Tibial nerve (tissue), 4 donors: ENCODE data around the gene ZNF354B.

Source experiments
- EP300 ChIP-seq, 2 donors: sonication (generic); formaldehyde crosslinking; IDR thresholded peaks; one replicate each; pipeline ENCODE4 v1.6.1; 2017; ENCODE audit warnings: antibody characterized with exemption in 2 of 2, mild to moderate bottlenecking in 1 of 2
- POLR2A ChIP-seq, 2 donors: fragments of 450-650 bp; IDR thresholded peaks; one replicate each; pipeline ENCODE4 v1.6.1; 2017; ENCODE audit warnings: antibody characterized with exemption in 2 of 2, mild to moderate bottlenecking in 2 of 2, moderate library complexity in 2 of 2
- TF ChIP-seq, protein P1 (sequence below), 5 experiments: fragments of 200-600 bp in 3 of 5; fragments of 450-650 bp in 2 of 5; sonication (generic) in 3 of 5; IDR thresholded peaks; one replicate each; pipeline ENCODE4 v1.5.1; 2016 to 2019; ENCODE audit warnings: antibody characterized with exemption in 5 of 5, mild to moderate bottlenecking in 3 of 5, moderate library complexity in 2 of 5

DNA sequence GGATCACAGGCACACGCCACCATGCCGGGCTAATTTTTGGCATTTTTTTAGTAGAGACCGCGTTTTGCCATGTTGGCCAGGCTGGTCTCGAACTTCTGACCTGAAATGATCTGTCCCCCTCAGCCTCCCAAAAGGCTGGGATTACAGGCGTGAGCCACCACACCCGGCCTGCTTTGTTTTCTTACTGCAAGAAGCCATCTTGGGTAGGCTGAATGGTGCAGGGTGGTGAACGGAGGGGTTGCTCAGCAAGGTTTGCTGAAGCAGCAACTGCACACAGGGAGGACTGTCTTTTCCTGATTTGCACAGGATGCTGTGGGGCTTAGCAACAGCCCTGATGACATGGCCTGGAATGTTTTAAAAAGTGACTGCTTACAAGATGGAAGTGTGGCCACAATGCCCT lies 10.7 kb downstream of the ZNF354B start:
- TF ChIP-seq, protein P1, sequence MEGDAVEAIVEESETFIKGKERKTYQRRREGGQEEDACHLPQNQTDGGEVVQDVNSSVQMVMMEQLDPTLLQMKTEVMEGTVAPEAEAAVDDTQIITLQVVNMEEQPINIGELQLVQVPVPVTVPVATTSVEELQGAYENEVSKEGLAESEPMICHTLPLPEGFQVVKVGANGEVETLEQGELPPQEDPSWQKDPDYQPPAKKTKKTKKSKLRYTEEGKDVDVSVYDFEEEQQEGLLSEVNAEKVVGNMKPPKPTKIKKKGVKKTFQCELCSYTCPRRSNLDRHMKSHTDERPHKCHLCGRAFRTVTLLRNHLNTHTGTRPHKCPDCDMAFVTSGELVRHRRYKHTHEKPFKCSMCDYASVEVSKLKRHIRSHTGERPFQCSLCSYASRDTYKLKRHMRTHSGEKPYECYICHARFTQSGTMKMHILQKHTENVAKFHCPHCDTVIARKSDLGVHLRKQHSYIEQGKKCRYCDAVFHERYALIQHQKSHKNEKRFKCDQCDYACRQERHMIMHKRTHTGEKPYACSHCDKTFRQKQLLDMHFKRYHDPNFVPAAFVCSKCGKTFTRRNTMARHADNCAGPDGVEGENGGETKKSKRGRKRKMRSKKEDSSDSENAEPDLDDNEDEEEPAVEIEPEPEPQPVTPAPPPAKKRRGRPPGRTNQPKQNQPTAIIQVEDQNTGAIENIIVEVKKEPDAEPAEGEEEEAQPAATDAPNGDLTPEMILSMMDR (IDR thresholded peaks at IDR 0.05), result no peak
- TF ChIP-seq POLR2A (IDR thresholded peaks at IDR 0.05), result no peak
- no peak for TF ChIP-seq EP300 (IDR thresholded peaks at IDR 0.05)
